Globus pallidus (tissue), 1 donor: ENCODE results near the gene SPOCK3.
A peak's percentile ranks its signal among the peaks of the same experiment; 100 is the strongest.
"Not testable (repeated sequence)": the region's sequence is repeated elsewhere in the genome, so short reads cannot be mapped to it uniquely, and the experiment has no call there.

Experiments used
- DNase-seq: peaks from one replicate; pipeline ENCODE4 v3.0.0-alpha.2; 2015; ENCODE audit warnings: low spot score

The SPOCK3 gene

DNA sequence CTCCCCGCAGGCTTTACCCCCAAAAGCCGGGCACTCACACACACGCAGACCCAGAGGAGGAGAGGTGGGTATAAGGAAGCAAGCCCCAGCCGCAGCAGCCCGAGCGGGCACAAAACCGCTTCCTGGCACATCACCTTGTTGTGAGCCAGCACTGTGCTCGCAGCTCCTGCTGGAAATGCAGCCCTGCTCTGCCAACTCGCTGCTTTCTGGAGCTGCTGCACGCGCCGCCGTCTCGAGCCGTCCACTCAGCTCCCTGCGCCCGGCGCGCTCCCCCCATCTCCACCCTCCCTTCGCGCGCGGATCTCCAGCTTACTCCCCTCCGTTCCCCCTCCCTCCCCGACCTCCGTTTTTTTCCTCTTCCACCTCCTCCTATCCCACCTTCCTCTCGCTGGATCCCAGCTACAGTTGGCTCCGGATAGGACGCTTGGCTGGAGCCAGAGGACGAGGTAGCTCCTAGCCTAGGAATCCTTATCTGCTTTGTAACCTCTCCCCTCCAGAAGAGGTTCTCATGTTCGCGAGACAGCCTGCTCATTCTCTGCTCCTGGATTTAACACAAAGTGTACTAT lies at the start of gene SPOCK3:
SPOCK3 (minus strand) TSS at position 179 of the 566 bp plus-strand sequence.
- DNase-seq = peak; percentile 86

DNA sequence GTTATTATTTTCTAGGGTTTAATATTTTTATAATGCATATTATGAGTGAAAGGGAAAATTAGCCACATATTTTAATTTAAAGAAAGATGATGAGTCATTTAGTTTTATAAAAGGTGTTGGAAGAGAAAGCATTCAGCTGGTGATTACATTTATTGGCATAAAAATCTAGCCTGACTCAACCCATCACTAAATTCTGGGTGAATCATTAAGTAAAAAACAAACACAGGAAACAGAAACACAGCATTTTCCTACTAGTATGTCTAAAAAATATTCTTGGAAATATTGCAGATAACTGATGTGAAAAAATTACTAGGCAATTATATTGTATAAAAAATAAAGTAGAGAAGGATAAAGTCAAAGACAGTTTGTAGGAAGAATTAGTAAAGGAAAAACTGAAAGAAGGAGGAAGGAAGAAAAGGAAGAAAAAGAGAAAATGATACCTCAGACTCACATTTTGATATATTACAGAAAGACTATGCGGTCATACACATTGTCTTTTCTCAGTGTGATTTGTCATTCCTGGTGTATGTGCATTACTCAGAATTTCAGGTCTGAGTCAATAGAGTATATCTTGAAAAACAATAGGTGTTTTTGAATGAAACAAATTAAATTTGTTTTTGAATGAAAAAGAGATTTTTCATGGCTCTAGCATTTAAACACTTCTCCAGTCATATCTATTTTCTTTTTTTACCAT lies 48.0 kb upstream of the SPOCK3 start:
- no peak for DNase-seq

DNA sequence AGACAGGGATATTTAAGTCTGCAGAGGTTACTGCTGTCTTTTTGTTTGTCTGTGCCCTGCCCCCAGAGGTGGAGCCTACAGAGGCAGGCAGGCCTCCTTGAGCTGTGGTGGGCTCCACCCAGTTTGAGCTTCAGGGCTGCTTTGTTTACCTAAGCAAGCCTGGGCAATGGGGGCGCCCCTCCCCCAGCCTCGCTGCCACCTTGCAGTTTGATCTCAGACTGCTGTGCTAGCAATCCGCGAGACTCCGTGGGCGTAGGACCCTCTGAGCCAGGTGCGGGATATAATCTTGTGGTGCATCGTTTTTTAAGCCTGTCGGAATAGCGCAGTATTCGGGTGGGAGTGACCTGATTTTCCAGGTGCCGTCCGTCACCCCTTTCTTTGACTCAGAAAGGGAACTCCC lies 47.3 kb upstream of the SPOCK3 start:
- DNase-seq = not testable (repeated sequence)

DNA sequence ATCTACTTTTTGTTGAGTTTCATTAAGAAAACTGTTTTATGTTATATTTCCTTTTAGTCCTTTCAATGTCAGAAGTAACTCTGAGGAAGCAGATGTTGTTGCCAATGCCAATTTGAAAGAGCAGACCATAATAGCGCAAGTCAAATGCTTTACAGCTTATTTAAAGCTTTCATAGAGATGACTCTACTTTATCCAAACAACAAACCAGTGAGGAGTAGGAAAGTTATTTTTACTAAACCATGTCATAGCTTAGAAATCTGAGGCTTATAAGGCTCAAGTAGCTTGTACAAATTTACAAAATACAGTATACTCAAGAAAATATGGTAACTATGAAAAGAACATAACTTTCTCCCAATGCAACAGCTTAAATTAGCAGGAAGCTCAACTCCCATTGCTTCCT lies 40.1 kb upstream of the SPOCK3 start:
- no peak for DNase-seq

DNA sequence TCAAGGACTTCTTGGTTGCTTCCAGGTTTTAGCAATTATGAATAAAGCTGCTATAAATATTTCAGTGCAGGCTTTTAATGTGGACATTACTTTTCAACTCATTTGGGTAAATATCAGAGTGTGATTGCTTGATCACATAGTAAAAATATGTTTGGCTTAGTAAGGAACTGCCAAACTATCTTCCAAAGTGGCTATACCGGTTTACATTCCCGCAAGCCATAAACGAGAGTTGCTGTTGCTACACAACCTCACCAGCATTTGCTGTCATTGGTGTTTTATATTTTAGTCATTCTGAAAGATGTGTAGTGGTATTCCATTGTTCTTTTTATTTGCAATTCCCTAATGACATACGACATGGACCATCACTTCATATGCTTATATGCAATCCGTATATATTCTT lies 30.9 kb upstream of the SPOCK3 start:
- no peak for DNase-seq

DNA sequence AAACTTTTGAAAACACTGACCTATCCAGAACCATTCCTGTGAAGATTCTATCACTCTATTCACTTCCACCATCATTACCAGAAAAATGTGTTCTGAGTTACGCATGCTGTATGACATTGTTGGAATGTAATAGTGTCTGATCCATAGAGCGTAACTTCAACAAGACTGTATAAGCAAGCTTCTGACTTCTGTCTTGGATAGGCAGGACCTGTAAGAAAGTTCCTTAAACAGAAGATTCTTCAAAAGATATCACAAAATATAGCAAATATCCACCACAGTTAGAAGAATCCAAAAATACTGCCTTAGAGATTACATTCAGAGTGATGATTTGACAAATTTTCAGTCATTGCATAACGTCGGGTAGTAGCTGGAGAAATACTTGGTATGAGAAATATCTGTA lies 14.0 kb upstream of the SPOCK3 start:
- no peak for DNase-seq

DNA sequence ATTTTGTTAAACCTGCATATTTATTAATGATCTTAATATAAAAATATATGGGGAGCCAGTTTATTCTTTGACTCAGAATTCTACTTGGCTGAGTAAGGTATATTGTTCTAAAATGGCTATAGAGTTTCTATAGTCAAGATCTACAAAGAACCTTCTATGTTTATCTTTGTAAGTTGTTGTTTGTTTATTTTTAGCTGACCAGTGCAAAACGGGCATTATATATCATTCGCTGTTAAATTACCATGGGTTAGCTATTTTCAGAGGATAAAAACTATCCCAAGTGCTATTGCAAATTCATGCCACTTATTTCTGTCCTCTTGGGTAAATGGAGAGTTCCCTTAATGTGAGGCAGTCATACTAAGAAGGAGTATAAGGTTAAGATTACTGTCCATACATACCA lies 5.3 kb upstream of the SPOCK3 start:
- DNase-seq = no peak

DNA sequence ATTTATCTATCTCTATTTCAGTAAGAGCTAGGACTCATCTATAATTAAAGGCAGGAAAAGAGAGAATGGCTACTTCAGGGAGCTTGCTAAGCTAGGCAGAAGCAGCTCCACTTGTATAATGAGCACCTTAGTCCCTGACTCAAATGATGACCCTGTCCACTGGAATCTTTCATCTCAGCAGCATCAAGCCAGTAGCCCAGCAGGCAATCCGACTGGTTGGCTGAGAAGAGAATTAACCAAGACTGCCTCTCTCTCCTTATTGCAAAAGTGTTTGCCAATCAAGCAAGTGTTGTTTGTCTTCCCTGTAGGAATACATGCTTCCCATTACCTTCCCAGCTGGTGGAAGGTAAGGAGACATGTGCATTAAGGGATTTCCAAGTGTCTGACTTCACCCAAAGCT lies 3.9 kb upstream of the SPOCK3 start:
- DNase-seq = no peak

DNA sequence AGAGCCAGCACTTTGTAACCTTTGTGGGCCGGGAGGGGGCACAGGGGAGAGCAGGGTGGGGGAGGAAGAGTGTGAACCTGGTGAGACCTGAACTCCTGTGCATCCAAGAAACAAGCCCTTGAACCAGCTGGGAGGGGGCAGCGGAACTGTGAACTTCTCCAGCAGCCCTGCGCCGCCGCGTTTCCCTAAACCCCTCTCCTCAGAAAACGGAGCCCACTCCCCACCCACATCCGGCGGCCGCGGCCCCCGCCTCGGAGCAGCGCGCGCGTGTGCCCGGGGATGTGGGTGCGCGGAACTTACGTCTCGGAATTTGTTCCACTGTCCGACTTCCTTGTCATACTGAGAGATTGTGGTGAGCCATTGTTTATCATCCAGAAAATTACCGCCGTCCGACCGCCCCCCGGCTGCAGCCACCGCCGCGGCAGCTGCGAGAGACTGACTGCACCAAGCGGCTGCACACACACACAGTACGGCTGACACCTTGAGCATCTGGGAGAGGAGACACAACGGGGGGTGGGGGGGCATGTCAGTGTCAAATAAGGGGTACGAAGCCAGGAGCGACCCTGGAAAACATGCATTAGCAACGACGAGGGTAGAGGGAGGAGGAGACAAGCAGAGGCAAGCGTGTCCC lies 494 bp downstream of the SPOCK3 start:
- DNase-seq = peak; percentile 78

DNA sequence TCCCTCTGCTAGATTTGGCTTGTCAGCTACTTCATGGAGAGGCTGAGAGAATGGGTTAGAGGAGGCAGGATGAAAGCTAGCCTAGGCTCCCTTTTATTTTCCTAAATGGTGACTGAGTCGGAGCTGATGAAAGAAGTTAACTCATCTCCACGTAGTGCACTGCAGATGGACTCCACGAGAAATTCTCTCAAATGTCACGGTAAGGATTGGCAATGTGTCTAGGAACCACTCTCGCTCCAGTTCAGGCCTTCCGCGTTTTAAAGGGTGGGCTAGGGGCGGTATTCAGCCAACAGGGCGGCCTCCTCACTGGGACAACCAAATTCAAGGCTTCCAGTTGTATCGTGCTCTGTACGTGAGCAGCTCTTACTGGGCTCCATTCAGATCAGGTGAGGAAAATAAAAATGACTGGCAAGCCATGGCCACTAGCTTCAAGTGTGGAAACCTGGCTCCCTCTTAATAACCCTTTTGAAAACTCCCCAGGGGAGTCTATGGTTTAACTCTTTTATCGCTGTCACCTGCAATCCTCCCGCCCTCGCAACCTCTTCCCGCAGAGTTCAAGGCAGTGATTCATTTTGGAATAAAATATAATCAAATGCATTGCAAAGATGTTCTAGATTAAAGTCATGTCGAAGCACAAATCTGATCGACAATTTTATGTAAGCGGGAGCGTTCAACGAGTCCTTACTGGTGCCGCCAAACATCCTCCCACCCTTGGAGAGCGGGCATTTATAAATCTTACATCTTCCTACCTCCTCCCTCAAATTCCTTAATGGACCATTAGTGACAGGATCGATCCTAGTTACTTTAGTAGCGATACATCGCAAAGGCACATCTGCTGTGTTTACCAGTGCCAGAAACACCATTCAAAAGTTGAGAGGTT lies 1.2 kb downstream of the SPOCK3 start:
- DNase-seq = peak; percentile 66

DNA sequence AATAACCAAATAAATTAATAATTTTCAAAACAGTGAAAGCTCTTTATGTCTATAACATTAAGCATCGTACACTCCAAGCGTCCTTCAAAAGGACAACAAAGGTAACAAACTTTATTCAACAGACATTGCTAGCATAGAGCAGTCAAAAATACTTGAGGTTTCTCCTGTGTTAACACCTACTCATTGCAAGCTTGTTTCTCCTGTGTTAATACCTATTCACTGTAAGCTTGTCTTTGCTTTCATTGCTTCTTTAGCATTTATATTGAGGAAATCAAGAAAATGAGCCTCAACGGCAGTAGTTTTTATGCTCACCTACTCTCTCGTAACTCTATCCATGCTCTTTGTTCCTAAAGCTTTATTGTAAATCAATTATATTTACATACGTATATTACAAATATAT lies 3.5 kb downstream of the SPOCK3 start:
- DNase-seq = no peak

DNA sequence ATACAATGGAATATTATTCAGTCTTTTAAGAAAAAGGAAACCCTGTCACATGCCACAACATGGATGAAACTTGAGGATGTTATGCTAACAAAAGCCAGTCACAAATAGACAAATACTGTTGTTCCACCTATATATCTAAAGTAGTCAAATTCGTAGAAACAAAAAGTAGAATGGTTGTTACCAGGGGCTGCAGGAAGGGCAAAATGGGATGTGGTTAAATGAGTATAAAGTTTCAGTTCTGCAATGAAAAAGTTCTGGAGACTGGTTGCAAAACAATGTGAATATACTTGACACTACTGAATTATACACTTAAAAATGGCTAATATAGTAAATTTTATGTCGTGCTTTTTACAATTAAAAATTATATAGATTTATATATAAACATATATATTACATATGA lies 12.2 kb downstream of the SPOCK3 start:
- no peak for DNase-seq

DNA sequence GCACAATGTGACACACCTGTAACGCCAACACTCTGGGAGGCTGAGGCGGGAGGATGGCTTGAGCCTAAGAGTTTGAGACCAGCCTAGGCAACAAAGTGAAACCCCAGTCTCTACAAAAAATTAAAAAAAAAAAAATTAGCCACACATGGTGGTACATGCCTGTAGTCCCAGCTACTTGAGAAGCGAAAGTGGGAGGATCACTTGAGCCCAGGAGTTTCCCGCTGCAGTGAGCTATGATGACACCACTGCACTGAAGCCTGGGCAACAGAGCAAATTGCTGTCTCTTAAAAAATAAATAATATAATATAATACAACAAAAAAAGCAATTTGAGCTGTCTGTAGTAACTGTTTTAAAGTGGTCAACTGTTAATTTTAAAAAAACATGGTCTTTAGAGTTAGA lies 13.2 kb downstream of the SPOCK3 start:
- no peak for DNase-seq

DNA sequence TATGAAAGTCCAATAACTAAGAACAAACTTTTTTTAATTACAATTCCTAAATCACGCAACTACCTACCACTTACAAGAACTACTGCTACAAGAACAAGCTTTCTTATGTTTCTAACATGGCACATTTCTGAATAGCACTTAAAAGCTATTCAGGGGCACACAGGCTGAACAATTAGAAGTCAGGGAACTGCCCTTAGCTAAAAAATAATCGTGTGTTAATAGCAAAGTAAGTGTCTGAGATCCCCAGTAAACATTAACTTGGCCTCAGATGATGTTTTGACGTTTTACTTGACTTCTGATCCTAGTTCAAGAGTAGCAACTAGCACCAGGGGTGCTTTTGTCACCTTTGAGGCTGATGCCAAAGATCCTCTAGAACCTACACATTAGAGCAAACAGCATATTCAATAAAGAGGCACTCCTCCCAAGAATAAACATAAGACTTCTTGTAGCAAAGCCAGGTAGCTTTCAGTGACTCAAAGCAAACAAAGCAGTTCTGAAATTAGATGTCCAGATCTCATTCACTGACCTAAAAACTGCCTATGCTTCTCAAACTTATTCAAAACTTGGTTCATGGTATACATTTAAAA lies 16.2 kb downstream of the SPOCK3 start:
- no peak for DNase-seq

DNA sequence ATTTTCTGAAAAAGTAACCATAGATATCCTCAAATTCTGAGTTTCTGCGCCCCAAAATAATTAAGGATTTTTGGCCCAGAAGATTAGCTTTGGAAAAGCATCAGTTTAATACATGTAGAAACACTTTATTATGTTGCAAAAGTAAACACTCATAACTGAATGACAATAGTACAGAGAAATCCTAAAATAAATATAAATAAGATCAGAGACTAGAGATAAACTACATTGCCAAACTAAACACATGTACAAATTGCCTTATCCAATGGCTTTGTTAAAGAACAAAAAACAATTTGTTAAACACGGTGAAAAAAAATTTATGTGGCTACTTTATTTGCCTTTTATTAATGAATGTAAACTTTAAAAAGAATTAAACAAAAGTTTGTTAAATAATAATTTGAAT lies 17.5 kb downstream of the SPOCK3 start:
- DNase-seq = no peak

DNA sequence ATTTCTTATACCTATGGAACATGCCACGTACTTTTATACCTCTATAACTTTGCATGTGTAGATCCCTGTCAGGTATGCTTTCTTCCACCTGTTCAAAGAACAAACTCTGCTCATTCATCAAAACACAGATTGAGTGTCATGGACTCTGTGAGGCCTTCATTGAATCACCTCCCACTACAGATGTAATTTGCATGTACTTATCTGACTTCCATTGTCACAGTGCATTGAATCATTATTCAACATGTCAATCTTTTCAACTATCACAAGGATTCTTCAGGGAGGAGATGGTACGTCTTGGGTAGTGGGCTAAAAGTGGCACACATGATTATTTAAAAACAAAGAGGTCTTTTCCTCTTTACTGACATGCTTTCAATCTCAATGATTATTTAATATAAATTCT lies 24.1 kb downstream of the SPOCK3 start:
- DNase-seq = no peak

DNA sequence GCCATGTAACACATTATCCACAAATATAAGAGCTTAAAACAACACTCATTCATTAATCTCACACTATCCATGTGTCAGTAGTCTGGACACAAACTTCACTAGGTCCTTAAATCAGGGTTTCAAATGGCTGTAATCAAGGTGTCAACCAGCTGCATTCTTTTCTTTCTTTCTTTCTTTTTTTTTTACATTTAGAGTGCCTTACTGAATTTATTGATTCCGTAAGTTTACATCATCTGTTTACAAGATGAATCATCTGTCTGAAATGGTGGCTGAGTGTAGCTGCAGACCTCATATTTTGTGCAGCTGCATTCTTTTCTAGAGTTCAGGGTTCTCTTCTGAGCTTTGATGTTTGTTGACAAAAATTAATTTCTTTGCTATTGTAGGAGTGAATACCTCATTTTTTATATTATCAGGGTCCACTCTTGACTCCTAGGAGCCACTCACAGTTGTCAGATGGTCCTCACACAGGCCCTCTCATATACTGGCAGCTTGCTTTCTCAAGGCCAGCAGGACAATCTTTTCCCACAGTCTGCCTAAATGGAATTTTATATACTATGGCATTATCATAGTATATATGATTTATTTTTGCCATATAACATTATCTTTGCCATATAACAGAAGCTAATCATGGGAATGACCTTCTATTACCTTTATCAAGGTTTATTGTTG lies 37.8 kb downstream of the SPOCK3 start:
- no peak for DNase-seq

DNA sequence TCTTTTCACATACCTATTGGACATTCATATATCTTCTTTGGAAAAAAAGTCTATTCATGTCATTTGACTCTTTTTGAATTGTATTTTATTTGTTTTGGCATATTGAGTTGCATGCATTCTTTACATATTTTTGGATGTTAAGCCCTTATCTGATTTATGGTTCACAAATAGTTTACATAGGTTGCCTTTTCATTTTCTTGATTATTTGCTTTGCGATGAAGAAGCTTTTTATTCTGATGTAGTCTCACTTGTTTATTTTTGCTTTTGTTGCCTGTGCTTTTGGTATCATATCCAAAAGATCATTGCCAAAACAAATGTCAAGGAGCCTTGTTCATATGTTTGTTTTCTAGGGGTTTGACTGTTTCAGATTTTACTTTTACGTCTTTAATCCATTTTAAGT lies 43.9 kb downstream of the SPOCK3 start:
- DNase-seq = no peak

DNA sequence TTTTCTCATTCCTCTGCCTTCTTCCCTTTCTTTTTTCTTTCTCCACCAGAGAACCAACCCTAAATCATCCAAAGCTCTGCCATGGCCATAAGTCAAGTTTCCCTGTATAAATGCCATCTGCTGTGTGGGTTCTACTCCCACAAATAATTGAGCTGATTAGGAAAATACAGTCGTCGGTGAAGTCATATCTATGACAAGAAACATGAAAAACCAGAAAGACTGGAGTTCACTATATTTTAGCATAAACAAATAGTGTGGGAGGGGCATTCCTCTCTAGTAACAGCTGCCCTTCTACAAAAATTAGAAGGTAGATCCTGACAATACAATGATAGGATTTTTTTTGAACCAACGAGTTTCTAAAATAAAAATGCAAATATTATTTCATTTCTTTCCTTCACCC lies 48.8 kb downstream of the SPOCK3 start:
- no peak for DNase-seq

DNA sequence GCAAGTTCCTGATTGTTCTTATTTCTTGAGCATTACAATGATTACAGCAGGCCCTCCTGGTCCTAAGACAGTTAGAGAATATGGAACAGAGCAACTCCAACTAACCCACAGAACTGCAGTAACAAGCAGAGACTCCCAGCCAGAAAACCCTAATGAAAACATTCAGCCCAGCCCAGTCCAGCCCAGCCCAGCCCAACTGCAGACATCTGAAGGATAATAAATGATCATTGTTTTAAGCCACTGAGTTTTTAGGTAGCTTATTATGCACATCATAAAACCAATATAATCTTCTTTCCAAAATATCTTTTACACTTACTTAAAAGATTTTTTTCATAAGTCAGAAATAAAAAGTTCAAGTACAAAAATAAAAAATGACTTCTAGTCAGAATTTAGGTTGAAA lies 51.3 kb downstream of the SPOCK3 start:
- DNase-seq = peak; percentile 74

DNA sequence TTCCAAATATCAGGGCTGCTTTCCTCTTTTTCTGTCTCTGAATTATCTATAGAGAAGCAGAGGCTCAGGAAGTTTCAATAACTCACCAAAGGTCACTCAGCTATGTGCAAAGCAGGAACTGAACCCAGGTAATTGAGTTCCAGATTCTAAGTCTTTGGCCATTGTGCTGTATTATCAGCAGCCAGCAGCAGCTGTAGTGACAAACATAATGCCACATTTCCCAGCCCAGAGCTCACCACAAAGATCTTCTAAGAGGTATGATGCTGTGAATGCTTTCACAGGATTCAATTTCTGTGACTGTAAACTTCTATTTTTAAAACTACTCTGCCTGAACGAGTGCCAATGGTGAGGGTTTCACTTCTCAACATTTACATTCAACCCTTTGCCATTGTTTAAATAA lies 56.4 kb downstream of the SPOCK3 start:
- DNase-seq = no peak
